ENCODE results near the gene ARRB1. TPM values are rescaled to one million over a fixed set of nuclear protein-coding genes. Genes with fewer than 3 reads are reported as not detected.
A peak's percentile ranks its signal among the peaks of the same experiment; 100 is the strongest.
"Not testable (repeated sequence)": the region's sequence is repeated elsewhere in the genome, so short reads cannot be mapped to it uniquely, and the experiment has no call there.

The ARRB1 gene
- total RNA-seq, 2 experiments from 2014 or later, result 15.7 to 16.6 TPM

- H3K4me1 Mint-ChIP-seq (ENCODE audit: low read depth); H3K4me3 Mint-ChIP-seq; H3K27ac Mint-ChIP-seq; H3K36me3 Mint-ChIP-seq (ENCODE audit: low read depth); intact Hi-C loops (cut with micrococcal nuclease); H3K27me3 Mint-ChIP-seq (ENCODE audit: low read depth); DNase-seq; H3K9me3 Mint-ChIP-seq: not testable (repeated sequence)
- CTCF ChIA-PET, result interaction anchor here (0.9 to 1.3 kb wide), 2 partner anchors 21 to 118 kb away, joined by 3 read pairs; no protein-coding TSS in a partner anchor
Observed at GRCh38 chr11:75366826-75367225, 15.4 kb upstream of the ARRB1 start.

GRCh38 chr11:75365711-75366181 is 14.3 kb upstream of the ARRB1 start:
- CTCF ChIA-PET, result interaction anchor here (0.9 kb wide), 1 partner anchor 18 kb away, joined by 5 read pairs; no protein-coding TSS in a partner anchor

GRCh38 chr11:75362285-75362684 is 10.8 kb upstream of the ARRB1 start:
- H3K4me1 Mint-ChIP-seq (ENCODE audit: low read depth); H3K27ac Mint-ChIP-seq; H3K36me3 Mint-ChIP-seq (ENCODE audit: low read depth); H3K9me3 Mint-ChIP-seq; H3K4me3 Mint-ChIP-seq; DNase-seq; intact Hi-C loops (cut with micrococcal nuclease); H3K27me3 Mint-ChIP-seq (ENCODE audit: low read depth): not testable (repeated sequence)
- CTCF ChIA-PET, result interaction anchor here (0.6 to 2.8 kb wide), 4 partner anchors 10 to 422 kb away, joined by 5 to 10 read pairs (median 6); no protein-coding TSS in a partner anchor

More at GRCh38 chr11:75365711-75366181, 14.3 kb upstream of the ARRB1 start:
- H3K36me3 Mint-ChIP-seq (ENCODE audit: low read depth), result no peaks in the 10 kb centered on the region
- DNase-seq, result no peak
- H3K4me3 Mint-ChIP-seq, result no peak overlapping the region
- H3K27me3 Mint-ChIP-seq (ENCODE audit: low read depth), result no peaks in the 10 kb centered on the region
- no peak overlapping the region for H3K27ac Mint-ChIP-seq
- H3K4me1 Mint-ChIP-seq (ENCODE audit: low read depth), result peaks cover 9% of the 10 kb centered on the region
- intact Hi-C loops (cut with micrococcal nuclease), result no loop called here
- no peaks in the 10 kb centered on the region for H3K9me3 Mint-ChIP-seq

- CTCF ChIA-PET, result interaction anchor here (0.9 kb wide), 1 partner anchor 23 kb away, joined by 3 read pairs; no protein-coding TSS in a partner anchor
- Mint-ChIP-seq H3K27me3 (ENCODE audit: low read depth) (no peaks in the 10 kb centered on the region), H3K4me1 (ENCODE audit: low read depth) (peaks cover 17% of the 10 kb centered on the region), H3K4me3 (no peak overlapping the region), H3K36me3 (ENCODE audit: low read depth) (no peaks in the 10 kb centered on the region), H3K27ac (no peak overlapping the region), H3K9me3 (no peaks in the 10 kb centered on the region)
- intact Hi-C loops (cut with micrococcal nuclease), result no loop called here
- DNase-seq, result no peak
Observed at GRCh38 chr11:75356613-75357012, 5.2 kb upstream of the ARRB1 start.

DNA sequence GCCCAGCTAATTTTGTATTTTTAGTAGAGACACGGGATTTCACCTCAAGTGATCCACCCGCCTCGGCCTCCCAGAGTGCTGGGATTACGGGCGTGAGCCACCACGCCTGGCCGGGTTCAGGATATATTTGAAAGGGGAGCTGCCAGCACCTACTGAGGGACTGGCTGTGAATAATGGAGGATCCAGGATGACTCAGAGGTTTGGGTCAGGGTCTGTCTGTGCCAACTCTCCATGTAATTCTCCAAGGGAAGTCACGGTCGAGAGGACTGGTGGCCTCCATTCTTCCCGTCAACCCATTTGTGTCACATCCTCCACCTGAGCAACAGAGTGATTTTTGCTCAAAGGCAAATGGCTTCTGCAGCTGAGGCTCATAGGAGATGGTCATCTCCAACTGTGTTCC is 3.6 kb upstream of the ARRB1 start:
- intact Hi-C loops (cut with micrococcal nuclease), result no loop called here
- H3K27me3 Mint-ChIP-seq (ENCODE audit: low read depth), result no peaks in the 10 kb centered on the region
- no peaks in the 10 kb centered on the region for H3K36me3 Mint-ChIP-seq (ENCODE audit: low read depth)
- no peak for DNase-seq
- H3K27ac Mint-ChIP-seq, result no peak overlapping the region
- H3K4me3 Mint-ChIP-seq, result no peak overlapping the region
- peaks cover 25% of the 10 kb centered on the region for H3K4me1 Mint-ChIP-seq (ENCODE audit: low read depth)
- CTCF ChIA-PET, result interaction anchor here (1.1 kb wide), 2 partner anchors 14 to 30 kb away, joined by 6 to 7 read pairs; no protein-coding TSS in a partner anchor
- no peaks in the 10 kb centered on the region for H3K9me3 Mint-ChIP-seq

DNA sequence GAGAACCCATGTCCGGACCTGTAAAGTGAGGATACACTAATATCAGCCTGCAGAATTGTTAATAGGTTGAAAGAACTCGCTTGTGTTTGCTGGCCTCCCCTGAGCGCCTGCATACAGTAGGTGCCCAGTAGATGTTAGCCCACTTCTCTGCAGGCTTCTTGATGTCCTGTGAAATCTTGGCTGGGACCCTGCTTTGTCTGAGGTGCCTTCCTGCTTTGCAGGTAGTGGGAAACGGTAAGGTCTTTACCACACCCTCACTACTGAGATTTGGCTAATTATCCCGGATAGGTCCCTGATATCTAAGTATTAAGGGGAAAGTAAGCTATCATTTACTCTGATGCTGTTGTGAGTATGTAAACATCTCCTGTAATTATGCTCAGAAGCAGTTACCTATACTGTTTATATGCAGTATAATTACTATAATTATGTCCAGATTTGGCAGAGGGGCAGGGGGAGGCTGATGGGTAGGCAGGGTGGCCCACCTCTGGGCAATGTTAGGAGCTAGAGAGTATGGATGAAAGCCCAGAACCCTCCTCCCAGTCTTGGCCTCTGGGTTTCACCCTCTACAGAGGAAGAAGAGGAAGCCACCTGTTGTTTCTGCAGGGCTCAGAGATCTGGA is 1.2 kb upstream of the ARRB1 start:
- Mint-ChIP-seq H3K27ac (peak overlapping the region; percentile 19), H3K4me3 (peak overlapping the region; percentile 84), H3K36me3 (ENCODE audit: low read depth) (no peaks in the 10 kb centered on the region), H3K9me3 (no peaks in the 10 kb centered on the region), H3K4me1 (ENCODE audit: low read depth) (peaks cover 49% of the 10 kb centered on the region), H3K27me3 (ENCODE audit: low read depth) (no peaks in the 10 kb centered on the region)
- intact Hi-C loops (cut with micrococcal nuclease), result loop anchor here (1.0 to 2.0 kb wide), 3 partner anchors 24 to 72 kb away; no protein-coding TSS in a partner anchor
- CTCF ChIA-PET, result interaction anchor here (0.6 to 2.3 kb wide), 7 partner anchors 9 to 173 kb away, joined by 3 to 11 read pairs (median 5); partner anchors contain the start of gene GDPD5
- DNase-seq, result no peak

DNA sequence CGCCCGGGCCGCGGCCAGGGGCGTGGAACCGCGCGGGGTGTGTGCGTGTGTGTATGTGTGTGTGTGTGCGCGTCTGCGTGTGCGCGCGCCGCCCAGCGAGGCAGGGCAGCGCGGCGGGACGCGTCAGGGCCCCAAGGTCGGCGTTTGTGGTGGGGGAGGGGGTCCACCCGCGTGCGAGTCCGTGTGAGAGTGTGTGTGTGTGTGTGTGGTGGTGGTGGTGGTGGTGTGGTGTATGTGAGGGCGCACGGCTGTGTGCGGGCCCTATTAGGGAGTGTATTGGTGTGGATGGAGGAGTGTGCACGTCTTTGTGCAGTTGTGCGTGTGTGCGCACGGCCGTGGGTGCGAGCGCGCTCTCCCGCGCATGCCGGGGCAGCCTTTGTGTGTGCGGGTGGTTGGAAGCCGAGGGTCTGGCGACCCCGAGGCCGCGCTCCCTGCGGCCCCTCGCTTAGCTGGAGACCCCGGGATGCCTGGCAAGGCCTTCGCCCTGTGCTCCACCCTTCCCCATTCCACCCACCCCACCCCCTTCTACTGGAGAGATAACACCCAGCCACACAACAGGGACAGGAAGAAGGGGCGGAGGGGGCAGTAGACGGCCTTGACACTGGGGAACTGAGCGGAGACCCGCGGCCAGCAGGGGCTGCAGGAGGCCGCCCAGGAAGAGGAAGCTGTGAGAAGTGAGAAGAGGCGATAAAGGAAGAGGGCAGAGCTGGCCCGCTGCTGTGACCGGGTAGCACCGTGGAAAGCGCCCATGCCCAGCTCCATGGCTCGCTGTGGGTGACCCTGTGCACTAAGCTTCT is 528 bp upstream of the ARRB1 start:
- peak overlapping the region; percentile 84 for H3K4me3 Mint-ChIP-seq
- peaks cover 55% of the 10 kb centered on the region for H3K4me1 Mint-ChIP-seq (ENCODE audit: low read depth)
- no peaks in the 10 kb centered on the region for H3K27me3 Mint-ChIP-seq (ENCODE audit: low read depth)
- H3K9me3 Mint-ChIP-seq, result no peaks in the 10 kb centered on the region
- peak overlapping the region; percentile 75 for H3K27ac Mint-ChIP-seq
- intact Hi-C loops (cut with micrococcal nuclease), result loop anchor here (1.0 to 2.0 kb wide), 4 partner anchors 14 to 72 kb away; no protein-coding TSS in a partner anchor
- peak; percentile 54 for DNase-seq
- CTCF ChIA-PET, result interaction anchor here (0.9 to 3.6 kb wide), 9 partner anchors 9 to 174 kb away, joined by 3 to 23 read pairs (median 5); partner anchors contain the start of gene GDPD5
- no peaks in the 10 kb centered on the region for H3K36me3 Mint-ChIP-seq (ENCODE audit: low read depth)

- Mint-ChIP-seq H3K36me3 (ENCODE audit: low read depth) (no peaks in the 10 kb centered on the region), H3K4me3 (peak overlapping the region; percentile 80), H3K27ac (peak overlapping the region; percentile 52), H3K27me3 (ENCODE audit: low read depth) (no peaks in the 10 kb centered on the region), H3K9me3 (no peaks in the 10 kb centered on the region), H3K4me1 (ENCODE audit: low read depth) (peaks cover 65% of the 10 kb centered on the region)
- CTCF ChIA-PET, result interaction anchor here (1.1 to 3.6 kb wide), 7 partner anchors 10 to 70 kb away, joined by 4 to 23 read pairs (median 6); no protein-coding TSS in a partner anchor
- intact Hi-C loops (cut with micrococcal nuclease), result loop anchor here (1.0 kb wide), 1 partner anchor 13 kb away; no protein-coding TSS in a partner anchor
- peak; percentile 50 for DNase-seq
Observed at GRCh38 chr11:75350743-75351540, 519 bp downstream of the ARRB1 start.

DNA sequence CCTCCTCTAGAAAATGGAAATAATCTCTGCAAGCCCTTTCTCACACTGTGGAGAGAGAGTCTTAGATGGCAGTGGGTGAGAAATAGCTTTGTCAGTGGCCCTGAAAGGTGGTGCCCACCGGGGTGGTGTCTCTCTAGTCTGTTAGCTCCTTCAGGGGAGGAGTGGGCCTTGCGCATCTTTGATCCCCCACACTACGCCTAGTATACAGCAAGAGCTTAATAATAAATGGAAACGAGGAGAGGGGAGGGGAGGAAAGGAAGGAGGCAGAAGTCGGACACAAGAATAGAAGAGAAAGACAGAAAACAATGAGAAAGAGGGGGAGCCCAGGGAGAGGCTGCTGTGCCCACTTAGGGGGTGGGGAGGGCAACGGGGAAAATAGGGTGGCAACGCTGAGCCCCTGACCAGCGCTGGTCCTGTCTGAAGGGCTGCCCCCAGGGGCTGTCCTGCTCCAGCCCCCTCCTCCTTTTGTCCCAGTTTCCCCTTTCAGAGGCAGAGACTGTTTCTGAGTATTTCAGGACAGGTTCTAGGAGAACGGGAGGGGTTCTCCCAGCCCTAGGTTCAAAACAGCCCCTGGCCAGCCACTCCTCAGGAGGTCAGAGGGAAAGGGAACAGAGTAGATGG is 1.2 kb downstream of the ARRB1 start:
- intact Hi-C loops (cut with micrococcal nuclease), result no loop called here

GRCh38 chr11:75349521-75350116 is 1.8 kb downstream of the ARRB1 start:
- Mint-ChIP-seq H3K4me1 (ENCODE audit: low read depth) (peaks cover 72% of the 10 kb centered on the region), H3K36me3 (ENCODE audit: low read depth) (no peaks in the 10 kb centered on the region), H3K9me3 (no peaks in the 10 kb centered on the region), H3K27ac (peak overlapping the region; percentile 37), H3K27me3 (ENCODE audit: low read depth) (no peaks in the 10 kb centered on the region), H3K4me3 (peak overlapping the region; percentile 80)
- DNase-seq, result no peak
- intact Hi-C loops (cut with micrococcal nuclease), result loop anchor here (10.0 kb wide), 1 partner anchor 855 kb away; the partner anchor contains the start of gene LIPT2
- CTCF ChIA-PET, result interaction anchor here (0.7 to 3.6 kb wide), 7 partner anchors 9 to 69 kb away, joined by 3 to 23 read pairs (median 6); no protein-coding TSS in a partner anchor

More for the DNA sequence above, 1.2 kb downstream of the ARRB1 start:
- Mint-ChIP-seq H3K4me1 (ENCODE audit: low read depth) (peaks cover 66% of the 10 kb centered on the region), H3K9me3 (no peaks in the 10 kb centered on the region), H3K27me3 (ENCODE audit: low read depth) (no peaks in the 10 kb centered on the region), H3K27ac (peak overlapping the region; percentile 52), H3K36me3 (ENCODE audit: low read depth) (no peaks in the 10 kb centered on the region), H3K4me3 (peak overlapping the region; percentile 80)
- no peak for DNase-seq
- CTCF ChIA-PET, result interaction anchor here (0.7 to 3.6 kb wide), 7 partner anchors 9 to 70 kb away, joined by 3 to 23 read pairs (median 6); no protein-coding TSS in a partner anchor
